ENCODE measurements around the gene IL31.

DNA sequence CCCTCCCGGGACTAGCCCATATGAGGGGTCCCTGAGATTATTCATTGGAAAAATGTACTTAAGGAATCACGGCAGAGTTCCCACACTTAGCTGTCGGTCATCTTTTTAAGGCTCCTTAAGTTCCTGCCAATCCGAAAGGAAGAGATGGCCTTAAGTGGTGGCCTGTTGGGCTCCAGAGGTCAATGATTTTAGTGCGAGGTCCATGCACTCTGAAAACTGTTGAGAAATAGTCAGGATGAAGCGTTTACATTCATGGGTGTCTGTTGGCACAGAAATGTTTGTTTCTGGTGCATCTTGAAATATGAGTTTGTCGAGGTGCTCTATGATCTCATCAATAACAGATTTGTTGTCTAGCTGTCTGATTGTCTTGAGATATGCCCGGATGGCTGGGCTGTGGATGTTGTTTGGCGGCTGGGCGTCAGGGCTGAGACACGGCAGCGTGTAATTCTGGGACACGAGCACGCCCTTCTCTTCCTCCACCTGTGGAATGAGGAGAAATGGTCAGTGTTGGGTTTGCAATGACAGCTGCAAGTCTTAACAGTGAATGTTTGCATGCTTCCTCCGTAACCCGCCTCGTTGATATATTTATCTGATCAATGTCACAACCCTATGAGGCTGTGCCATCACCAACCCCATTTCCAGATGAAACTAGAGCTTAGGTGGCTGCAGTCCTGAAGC is 1.6 kb downstream of the IL31 start:
- TF ChIP-seq, protein P1, sequence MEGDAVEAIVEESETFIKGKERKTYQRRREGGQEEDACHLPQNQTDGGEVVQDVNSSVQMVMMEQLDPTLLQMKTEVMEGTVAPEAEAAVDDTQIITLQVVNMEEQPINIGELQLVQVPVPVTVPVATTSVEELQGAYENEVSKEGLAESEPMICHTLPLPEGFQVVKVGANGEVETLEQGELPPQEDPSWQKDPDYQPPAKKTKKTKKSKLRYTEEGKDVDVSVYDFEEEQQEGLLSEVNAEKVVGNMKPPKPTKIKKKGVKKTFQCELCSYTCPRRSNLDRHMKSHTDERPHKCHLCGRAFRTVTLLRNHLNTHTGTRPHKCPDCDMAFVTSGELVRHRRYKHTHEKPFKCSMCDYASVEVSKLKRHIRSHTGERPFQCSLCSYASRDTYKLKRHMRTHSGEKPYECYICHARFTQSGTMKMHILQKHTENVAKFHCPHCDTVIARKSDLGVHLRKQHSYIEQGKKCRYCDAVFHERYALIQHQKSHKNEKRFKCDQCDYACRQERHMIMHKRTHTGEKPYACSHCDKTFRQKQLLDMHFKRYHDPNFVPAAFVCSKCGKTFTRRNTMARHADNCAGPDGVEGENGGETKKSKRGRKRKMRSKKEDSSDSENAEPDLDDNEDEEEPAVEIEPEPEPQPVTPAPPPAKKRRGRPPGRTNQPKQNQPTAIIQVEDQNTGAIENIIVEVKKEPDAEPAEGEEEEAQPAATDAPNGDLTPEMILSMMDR (conservative IDR thresholded peaks at IDR 0.05; ENCODE audit: low read depth, low read length) = no peak
- TF ChIP-seq POLR2A (IDR thresholded peaks at IDR 0.05; ENCODE audit: low read depth, low read length) = no peak
- TF ChIP-seq MAZ (IDR thresholded peaks at IDR 0.05; ENCODE audit: borderline replicate concordance, low read depth, low read length) = no peak
- TF ChIP-seq RFX5 (IDR thresholded peaks at IDR 0.05; ENCODE audit: low read depth, low read length) = no peak
- TF ChIP-seq NFE2L2 (IDR thresholded peaks at IDR 0.05; ENCODE audit: low read depth, low read length) = no peak
- TF ChIP-seq RAD21 (IDR thresholded peaks at IDR 0.05; ENCODE audit: low read length) = no peak
- no peak for TF ChIP-seq CEBPB (IDR thresholded peaks at IDR 0.05; ENCODE audit: low read depth, low read length)
- no peak for TF ChIP-seq RCOR1 (IDR thresholded peaks at IDR 0.05; ENCODE audit: insufficient replicate concordance, low read length)
- no peak for TF ChIP-seq SMC3 (IDR thresholded peaks at IDR 0.05; ENCODE audit: low read depth, low read length)
- TF ChIP-seq CHD1 (IDR thresholded peaks at IDR 0.05; ENCODE audit: low read depth, low read length) = no peak
- TF ChIP-seq MAFK (IDR thresholded peaks at IDR 0.05; ENCODE audit: low read depth, low read length) = no peak
- TF ChIP-seq FOS (IDR thresholded peaks at IDR 0.05; ENCODE audit: low read depth, low read length) = no peak

Measured in IMR-90 (cell line).